Measurements from ENCODE around the gene ST6GALNAC2.
A peak's percentile ranks its signal among the peaks of the same experiment; 100 is the strongest.

The ST6GALNAC2 gene

DNA sequence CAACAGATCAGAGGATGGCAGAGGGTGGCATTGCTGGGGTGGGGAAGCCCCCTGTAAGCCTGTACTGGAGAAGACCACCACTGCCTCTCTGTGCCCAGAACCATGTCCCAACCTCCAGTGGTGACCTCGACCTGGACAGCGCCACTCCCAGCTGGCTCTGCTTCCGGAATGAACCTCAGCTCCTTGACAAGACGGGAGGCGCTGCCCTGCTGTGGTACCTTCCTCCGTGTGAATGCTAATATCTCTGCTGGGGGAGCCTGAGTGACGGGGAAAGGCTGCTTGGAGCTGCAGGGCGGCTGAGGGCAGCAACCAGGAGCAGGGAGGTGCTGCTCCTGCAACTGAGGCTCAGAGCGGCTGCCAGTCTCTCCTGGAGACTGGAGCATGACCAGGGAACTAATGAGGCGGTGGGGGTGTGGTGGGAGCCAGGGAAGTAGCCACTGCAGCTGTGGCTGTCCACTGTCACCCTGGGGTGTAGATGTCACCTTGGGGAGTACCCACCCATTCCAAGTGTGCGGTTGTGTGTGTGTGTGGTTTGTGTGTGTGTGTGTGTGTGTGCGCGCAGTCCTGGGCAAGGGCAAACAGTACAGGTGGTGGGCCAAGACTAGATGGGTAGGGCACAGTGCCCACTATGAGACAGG, 39.6 kb downstream of the ST6GALNAC2 start:
- DNase-seq: peak in 14 of 42 donors; percentile 38 to 73 (median 61)
- intact Hi-C loops (cut with DNase I): loop anchor here (1.0 kb wide), 1 partner anchor 23 kb away; no protein-coding TSS in a partner anchor

DNA sequence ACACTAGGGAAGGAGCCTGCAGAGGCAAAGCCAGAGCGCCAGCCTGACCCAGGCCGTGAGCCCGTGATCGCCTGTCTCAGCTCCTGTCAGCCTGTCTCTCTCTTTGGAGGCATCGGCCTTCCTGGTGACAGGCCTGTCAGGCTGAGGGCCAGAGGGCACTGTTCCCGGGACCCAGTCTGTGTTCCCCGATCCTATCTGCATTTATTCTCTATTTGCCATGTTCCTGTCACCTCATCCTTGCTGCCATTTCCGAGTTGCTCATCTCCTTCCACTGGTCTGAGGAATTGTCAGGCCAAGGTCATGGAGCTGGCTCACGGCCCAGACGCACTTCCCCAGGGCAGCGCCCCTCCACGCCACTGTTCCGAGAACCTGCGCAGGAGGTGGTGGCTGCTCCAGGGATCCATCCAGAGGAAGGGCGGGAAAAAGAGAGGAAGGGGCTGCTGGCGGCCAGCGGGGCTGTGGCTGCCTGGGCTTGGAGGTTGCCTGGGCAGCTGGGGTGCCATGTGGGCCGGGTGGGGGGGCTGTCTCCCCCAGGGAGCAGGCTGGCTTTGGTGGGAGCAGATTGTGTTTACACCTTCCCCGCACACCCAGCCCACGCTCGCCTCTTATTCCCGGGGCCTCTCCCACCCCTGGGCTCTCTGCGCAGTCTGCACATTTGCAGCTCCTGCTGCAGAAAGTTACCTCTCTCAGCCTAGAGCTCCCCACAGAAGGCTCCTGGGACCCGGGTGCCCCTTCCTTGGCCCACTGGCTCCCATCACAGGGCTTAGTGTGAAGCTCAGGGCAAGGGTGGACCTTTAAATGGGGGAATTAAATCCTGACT, 40.9 kb downstream of the ST6GALNAC2 start:
- peak in 18 of 42 donors; percentile 41 to 73 (median 60) for DNase-seq
- intact Hi-C loops (cut with DNase I): no loop called here

DNA sequence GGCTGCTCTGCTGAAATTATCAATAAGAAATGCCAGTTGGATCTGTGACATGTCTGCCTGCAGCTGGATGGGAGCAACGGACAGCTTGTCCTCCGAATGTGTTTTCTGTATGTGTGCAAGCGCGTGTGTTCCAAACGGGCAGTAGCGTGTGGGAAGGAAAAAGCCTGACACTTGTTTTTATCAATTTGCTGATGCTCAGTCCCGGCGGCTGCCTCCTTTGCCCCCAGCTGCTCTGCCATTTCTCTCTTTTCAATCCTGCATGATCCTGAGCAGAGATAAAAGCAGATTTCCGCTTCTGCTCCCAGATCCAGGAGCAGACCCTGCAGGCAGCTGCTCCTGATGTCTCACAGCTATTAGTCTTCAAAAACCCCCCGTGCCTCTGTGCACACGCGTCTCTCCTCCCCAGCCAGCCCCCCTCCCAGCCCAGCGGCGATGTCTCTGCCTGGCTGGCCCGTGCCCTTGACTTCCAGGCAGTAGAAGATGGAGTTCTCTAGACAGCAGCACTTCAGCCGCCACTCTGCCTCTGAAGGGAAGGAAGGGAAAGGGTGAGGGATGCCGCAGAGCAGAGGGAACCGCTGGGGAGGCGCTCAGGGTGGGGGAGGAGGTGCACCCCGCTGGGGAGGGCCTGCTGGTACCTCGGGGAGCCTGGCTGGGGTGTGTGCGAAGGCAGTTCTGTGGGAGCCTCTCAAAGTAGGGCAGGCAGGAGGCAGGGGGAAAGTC, 41.7 kb downstream of the ST6GALNAC2 start:
- intact Hi-C loops (cut with DNase I): no loop called here
- DNase-seq: peak in 41 of 42 donors; percentile 46 to 89 (median 76)

DNA sequence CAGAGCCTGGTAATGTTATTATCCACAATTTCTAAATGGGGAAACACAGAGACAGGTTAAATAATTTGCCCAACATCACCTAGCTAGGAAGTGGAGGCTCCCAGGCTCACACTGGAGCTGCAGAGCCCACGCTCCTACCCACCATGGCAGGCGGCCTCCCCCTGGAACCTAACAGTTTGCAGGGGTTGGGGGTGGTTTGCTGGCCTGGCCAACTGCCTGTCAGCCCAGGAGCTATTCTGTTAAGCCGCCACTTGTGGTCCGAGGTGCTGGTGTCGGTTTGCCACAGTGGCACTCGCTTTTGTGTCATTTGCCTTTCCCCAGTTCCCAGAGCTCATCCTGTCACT, 42.2 kb downstream of the ST6GALNAC2 start:
- peak in 5 of 42 donors; percentile 28 to 62 (median 49) for DNase-seq
- intact Hi-C loops (cut with DNase I): no loop called here

DNA sequence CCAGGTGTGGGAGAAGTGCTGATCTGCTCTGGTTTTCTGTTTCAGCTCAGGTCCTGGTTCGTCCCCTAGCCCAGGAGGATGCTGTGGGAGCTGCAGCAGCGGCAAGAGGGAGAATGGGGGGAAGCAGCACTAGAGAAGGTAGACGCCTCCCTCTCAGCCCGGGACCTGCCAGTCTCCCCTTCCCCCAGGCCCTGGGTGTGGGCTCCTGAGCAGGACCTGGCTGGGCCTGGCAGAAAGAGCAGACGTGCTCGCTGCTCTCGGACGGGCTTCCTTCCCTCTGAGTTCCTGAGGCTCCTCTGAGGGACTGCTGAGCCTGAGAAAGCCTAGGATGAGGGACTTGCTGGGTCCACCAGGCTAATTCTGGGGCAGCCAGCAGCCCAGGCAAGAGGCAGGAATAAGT, 42.7 kb downstream of the ST6GALNAC2 start:
- DNase-seq: no peak
- intact Hi-C loops (cut with DNase I): no loop called here

DNA sequence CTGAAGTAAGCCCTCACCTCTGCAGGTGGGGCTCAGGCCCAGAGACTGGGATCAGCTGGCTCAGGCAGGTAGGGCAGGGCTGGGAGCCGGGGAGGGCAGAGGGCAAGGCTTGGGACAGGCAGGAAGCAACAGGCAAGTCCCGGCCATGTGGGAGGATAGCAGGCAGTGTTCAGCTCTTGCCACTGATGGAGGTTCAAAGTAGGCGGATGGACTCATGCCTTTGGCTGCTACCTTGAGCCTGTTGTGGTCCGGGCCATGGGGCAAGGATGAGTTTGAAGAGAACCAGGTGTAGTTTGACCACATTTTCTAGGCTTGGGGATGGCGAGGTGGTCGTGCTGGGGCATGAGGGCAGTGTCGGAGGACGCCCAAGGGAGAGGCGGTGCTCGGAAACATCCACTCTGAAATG, 43.1 kb downstream of the ST6GALNAC2 start:
- no peak for DNase-seq
- intact Hi-C loops (cut with DNase I): no loop called here

DNA sequence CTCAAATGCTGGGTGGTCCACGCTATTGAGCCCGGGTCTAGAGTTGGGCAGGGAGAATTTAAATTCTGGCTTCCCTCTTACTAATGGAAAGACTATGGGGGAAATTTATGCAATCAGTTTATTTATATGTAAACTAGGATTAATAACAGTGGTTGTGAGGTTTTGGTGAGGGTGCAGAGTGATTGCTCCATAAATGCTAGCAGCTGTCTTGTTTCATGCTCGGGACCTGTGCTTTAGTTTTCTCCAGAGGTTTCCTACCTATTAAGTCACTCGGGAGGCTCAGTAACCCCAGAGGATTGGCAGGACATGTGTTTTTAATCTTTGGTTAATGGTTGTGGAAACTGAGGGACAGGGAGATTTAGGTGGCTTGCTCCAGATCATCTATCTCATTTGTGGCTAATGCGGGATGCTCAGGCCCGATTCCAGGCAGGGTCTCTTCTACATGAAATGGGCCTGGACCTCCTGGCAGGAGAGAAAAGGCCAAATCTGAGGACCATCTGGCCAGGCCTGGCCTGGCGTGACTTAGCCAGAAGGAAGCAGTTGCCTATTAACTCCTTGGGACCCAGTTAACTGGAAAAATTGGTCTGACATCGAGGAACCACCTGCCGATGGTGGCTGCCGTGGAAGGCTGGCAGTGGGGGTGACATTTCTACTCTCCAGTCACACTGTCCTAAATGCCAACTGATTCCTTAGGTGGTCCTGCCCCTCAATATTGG, 43.8 kb downstream of the ST6GALNAC2 start:
- intact Hi-C loops (cut with DNase I): no loop called here
- DNase-seq: no peak

DNA sequence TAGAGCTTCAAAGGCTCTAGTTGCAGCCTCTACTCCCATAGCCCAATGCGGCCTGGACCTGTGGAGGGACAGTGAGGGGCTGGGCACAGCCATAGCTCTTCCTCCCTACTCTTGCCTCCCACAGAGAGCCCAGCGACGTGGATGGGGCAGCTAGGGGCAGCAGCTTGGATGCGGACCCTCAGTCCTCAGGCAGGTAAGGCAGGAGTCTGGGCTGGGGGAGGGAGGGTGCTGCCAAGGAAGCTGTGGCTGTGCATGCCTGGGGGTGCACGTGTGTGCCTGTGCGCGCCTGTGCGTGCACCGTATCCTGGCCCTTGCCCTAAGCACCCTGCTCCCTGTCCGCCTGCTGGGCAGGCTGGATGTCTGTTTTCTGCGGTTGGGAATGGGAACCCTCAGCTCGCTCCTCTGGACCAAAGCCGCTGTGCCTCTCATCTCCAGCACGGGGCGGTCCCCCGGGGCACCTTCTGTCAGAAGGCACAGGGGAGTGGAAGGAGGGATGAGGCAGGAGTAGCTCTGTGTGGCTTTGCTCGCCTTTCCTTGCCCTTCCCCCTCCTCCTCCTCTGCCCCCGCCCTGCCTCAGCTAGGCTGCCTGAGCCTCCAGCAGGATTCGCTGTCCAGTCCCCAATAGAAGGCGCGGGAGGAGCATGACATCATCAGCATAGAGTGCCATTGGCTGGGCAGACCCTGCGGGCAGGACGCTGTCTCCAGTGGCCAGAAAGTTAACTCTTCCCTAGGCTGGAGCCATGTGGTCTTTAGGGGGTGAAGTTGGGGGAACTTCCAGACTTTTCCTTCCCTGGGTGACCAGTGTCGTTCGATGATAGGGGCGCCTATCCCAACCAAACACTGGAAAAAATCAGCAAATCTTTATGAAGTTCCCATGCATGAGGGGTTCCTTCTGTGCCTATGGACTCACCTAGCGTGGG, 45.0 kb downstream of the ST6GALNAC2 start:
- intact Hi-C loops (cut with DNase I): no loop called here

DNA sequence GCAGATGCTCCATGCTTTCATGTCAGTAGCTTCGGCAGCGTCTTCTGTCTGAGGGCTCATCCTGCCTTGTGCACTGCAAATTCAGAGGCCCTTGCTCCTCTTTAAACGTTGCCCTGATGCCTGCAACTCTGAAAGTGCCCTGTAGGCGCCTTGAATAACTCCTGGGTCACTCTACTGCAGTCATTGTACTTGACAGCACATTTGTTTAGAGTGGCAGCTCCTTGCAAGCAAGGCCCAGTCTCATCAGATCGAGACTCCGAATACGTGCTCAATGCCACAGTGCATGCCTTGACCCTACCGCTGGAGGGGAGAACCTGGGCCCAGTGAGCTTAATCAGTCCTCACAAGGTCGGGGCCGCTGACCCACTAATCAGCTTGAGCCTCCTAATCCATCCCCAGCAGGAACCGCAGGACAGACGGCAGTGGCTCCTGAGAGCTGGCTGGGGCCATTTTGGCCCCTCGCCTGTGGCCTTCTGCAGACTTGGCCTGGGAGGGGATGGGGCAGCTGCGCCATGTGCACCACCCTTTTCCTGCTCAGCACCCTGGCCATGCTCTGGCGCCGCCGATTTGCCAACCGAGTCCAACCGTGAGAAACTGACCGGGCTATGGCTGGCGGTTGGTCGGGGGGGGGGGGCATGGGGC, 45.9 kb downstream of the ST6GALNAC2 start, which contains the start of gene PRCD:
Gene PRCD, plus strand, starts transcription at position 414 of the 641 bp plus-strand sequence. Its CDS starts 98 bp downstream, at position 512.
- DNase-seq: no peak
- intact Hi-C loops (cut with DNase I): no loop called here

More for the DNA sequence above, 45.0 kb downstream of the ST6GALNAC2 start:
- DNase-seq: peak; percentile 85 to 98 (median 96)

DNA sequence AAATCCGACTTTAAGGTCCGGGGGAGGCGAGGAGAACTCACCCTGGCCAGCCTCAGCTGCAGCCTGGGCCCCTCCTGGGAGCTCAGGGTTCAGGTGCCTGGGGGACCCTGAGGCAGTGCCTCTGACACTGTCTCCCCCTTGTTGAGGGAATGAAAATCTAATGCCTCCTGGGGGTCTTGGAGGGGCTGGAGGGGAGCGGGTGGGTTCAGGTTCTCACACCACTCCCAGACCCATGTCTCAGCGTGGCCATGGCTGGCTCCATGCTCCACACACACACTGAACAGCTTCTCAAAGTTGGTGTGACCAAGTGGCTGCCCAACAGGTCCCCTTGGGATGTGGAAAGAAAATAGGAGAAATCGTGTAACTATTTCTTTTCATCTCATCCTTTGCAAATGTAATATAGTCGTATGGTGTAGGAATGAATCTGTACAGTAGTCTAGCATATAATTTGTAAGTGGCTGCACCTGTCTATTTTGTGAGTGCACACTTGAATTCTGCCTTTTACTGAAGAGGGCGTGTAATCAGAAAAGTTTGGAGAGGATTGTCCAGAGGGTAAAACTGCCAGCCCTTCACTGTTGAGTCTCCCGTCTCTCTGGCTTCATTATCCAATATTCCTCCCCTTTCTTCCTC, 46.6 kb downstream of the ST6GALNAC2 start:
- intact Hi-C loops (cut with DNase I): no loop called here
- no peak for DNase-seq

DNA sequence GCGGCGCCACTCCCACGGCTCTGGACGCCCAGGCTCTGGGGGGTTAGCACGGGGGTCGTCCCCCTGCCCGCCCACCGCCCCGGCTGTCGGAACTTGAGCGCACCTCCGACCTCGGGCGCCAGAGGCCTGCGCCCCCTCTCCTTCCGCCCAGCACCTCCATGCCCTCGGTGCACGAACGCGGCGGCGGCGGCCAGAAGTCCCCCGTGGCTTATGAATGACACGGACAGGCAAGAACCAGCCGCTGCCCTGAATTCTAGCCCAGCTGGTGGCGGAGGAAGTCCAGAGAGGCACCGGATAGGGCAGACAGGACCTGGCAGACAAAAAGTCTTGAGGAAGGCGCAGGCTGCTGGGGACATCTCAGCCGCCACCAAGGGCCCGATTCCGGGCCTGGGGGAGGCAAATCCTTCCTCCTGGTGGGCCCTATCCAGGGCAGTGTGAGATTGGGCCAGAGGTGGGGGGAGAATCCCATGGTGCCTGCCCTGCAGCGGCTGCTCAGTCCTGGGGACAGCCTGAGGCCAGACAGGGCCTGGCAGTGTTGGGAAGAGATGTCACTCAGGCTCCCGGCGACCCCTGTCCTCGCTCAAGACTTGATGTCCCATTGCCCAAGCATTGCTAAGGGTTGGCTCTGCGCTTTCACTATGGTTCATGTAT, 47.3 kb downstream of the ST6GALNAC2 start:
- intact Hi-C loops (cut with DNase I): no loop called here
- no peak for DNase-seq

DNA sequence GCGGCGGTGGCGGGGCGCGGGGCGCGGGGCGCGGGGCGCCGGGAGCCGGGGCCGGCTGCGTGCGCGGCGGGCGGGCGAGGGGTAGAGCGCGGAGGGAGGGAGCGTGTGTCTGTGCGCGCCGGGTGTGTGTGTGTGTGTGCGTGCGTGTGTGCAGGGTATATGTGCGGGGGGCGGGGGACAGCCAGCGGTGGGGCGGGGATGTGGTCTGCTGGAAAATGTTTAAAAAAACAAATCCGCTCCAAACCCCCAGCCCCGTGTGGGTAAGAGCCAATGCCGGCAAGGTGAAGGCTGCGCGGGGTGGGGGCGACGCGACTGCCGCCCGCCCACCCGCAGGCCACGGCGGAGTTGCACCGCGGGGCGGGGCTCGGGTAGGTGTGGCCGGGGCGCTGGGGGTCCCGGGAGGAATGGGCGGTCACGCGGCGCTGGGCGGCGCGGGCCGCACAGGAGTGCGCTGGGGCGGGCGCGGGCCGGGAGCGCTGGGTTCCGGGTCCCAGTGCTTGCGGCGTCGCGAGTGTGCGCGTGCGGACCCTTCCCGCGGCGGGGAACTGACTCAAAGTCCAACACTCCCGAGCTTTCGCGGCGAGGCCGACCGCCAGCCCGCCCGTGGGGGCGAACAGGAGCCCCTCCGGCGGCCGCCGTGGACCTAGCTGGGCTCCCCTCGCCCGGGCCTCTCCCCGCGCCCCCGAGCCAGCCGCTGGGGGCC, 47.9 kb downstream of the ST6GALNAC2 start, which contains the start of gene CYGB:
Gene CYGB, minus strand, starts transcription at position 132 of the 703 bp plus-strand sequence. CDS start 167 bp downstream, outside the sequence.
- intact Hi-C loops (cut with DNase I): no loop called here
- DNase-seq: peak in 1 of 42 donors; percentile 29

DNA sequence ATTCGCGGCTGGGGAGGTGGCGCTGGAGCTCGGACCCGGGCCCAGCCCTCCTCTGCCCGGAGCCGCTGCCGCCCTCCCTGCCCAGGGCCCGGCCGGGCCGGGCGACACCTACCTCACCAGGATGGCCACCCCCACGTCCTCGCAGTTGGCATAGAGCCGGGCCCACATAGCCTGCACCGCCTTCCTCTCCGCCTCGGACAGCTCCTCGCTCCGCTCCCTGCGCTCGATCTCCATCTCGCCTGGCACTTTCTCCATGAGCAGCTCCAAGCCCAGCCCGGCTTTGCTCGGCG, 48.4 kb downstream of the ST6GALNAC2 start:
- peak in 1 of 42 donors; percentile 25 for DNase-seq
- intact Hi-C loops (cut with DNase I): no loop called here

DNA sequence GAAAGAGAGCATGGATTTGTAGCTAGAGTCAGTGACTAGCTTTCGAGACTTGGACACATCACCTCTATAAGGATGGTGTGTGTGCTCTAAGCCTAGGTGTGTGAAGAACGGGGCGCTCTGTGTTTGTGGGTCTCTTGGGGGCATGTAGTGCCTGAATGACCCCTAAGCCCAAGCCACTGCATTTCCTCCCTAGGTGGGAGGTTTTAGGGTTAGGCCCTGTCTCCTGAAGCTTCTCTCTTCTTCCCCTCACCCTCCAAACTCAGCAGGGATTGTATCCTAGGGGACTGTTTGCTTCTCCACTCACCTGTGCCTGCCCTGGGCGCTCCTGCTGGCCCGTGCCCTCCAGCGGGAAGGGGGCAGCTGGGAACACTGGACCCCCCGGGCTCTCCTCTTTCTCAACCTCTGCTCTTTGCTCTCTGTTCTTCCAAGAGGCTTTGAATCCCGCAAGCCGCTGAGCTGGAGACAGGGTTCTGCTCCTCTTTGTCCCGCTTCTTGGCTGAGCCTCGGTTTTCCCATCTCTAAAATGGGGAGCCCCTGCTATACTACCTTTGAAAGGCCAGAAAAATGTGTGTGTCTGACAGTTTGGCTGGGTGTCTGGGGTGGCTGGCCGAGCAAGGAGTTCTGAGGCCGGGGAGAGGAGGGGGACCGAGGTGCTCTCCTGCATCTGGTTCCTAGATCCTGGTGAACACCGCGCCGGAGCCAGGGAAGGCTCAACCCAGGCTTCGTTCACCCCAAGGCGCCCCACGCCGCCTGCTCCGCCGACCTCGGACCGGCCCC, 49.0 kb downstream of the ST6GALNAC2 start:
- no peak for DNase-seq
- intact Hi-C loops (cut with DNase I): no loop called here

DNA sequence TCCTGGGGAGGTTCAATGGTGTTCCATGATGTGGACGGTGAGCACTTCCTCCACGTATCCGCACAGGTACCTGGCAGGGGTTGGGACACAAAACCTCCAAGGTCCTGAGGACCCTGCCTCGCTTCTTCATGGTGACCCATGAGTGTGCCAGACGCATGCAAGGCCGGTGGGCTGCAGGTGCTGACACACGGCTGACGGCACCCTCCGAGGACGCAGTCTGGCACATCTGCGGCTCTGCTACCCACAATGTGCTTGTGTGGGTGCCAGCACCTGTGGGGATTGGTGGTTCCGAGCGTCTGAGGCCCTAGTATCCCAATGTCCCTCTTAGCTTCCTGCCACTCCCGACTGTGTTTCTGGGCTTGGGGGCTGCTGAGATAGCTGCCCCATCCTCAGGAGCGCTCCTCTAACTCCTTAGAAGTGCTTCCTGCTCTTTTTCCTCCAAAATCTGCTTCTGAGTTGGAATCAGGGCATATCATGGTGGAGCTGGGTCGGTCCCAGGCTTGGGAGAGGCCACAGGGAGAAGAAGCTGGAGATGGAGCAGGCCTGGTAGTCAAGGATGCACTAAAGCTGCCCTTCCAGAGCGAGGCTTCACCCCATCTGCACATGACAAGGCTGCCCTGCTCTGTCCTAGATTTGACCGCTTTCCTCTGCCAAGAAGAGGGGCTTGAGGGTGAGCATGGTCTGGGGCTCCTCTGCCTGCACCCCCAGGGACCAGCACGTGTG, 49.7 kb downstream of the ST6GALNAC2 start:
- DNase-seq: no peak
- intact Hi-C loops (cut with DNase I): no loop called here
